Stimulated activated CD8-positive, alpha-beta memory T cell treated with anti-CD3 and anti-CD28 coated beads, Interleukin-15, amount 100 ng/mL, for 1 hour (primary cell): Measurements from ENCODE around the gene FCHO1.
A peak's percentile ranks its signal among the peaks of the same experiment; 100 is the strongest.

ENCODE experiments used
- DNase-seq: peaks from one replicate; pipeline ENCODE4 v3.0.0-alpha.2; 2020; ENCODE audit warnings: low read depth

Gene FCHO1, protein sequence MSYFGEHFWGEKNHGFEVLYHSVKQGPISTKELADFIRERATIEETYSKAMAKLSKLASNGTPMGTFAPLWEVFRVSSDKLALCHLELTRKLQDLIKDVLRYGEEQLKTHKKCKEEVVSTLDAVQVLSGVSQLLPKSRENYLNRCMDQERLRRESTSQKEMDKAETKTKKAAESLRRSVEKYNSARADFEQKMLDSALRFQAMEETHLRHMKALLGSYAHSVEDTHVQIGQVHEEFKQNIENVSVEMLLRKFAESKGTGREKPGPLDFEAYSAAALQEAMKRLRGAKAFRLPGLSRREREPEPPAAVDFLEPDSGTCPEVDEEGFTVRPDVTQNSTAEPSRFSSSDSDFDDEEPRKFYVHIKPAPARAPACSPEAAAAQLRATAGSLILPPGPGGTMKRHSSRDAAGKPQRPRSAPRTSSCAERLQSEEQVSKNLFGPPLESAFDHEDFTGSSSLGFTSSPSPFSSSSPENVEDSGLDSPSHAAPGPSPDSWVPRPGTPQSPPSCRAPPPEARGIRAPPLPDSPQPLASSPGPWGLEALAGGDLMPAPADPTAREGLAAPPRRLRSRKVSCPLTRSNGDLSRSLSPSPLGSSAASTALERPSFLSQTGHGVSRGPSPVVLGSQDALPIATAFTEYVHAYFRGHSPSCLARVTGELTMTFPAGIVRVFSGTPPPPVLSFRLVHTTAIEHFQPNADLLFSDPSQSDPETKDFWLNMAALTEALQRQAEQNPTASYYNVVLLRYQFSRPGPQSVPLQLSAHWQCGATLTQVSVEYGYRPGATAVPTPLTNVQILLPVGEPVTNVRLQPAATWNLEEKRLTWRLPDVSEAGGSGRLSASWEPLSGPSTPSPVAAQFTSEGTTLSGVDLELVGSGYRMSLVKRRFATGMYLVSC

DNA sequence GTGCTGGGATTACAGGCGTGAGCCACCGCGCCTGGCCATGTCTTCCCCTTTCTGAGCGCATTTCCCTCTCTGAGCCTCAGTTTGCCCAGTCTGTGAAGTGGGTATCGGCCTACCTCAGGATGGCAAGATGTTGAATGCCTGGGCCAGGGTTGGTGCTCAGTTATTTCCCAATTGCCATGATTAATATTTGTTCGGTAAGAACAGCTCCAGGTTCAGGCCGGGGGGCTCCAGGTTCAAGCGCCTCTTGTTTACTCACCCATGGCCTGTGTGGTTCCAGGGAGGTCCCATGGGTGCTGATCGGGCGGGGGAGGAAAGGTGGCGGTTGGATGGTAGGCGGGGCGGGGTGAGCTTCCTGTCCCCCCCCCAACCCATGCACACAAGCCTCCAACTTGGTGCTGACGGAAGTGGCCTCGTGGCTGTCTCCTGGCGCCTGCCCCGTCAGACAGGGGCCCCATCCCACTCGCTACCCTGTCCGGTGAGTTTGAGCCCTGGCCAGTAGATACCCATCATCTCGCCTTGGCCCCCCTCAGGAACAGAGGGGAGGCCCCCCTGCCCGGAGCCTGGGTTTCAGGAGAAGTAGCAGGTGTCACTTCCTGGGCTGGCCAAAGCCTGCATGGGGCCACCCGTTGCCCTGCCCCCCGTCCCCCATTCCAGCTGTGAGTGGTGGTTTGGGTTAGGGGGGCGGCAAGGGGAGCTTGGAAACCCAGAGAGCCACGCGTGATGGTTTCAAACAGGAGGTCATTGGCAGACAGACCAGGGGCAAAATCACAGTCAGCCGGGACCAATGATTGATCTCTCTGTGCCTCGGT lies at the start of gene FCHO1:
FCHO1 (plus strand) TSS at position 375 of the 809 bp plus-strand sequence. CDS start 3,688 bp downstream, outside the sequence.
- peak; percentile 78 for DNase-seq

DNA sequence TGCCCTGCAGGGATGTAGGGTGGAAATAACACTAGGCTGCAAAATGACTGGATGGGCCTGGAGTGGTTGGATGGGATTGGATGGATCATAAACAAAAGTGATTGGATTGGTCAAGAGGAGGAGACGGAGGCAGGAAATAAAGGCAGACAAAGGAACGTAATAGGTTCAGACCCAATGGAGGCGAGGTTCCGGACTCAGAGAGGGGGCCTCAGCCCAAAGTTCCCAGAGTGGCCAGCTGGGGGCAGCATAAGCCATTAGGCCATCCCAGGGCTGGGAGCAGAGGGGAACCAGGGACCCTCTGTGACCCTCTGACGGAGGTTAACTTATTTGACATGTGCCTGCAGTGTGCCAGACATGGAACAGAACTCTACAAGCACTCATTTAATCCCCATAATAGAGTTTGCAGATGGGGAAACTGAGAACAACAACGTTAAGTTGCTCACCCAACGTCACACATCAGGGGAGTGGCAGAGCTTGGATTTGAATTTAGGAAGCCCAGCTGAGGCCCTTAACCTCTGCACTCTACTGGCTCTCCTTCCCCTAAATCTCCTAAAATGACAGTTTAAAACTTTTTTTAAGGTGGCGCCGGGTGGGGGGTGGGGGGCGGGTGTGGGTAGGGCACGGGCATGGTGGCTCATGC lies 47.3 kb upstream of the FCHO1 start:
- DNase-seq: peak; percentile 68

DNA sequence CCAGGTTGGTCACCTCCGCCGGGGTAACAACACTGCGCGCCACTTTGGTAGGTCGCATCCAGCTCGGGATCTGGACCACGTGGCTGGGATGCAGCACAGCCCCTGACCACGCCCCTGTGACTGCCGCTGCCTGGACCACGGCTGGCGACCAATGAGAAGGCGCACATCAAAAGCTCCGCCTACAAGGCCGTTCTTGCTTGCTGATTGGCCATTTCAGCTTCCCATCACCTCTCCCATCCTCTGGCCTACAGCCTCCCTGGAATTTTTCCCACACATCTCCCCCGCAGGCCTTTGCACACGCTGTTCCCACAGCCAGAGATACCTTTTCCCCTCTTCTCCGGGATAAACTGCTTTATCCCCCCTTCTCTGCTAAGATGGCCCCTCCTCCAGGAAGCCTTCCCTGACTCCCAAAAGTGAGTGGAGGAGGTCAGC lies 44.5 kb upstream of the FCHO1 start:
- DNase-seq: no peak

DNA sequence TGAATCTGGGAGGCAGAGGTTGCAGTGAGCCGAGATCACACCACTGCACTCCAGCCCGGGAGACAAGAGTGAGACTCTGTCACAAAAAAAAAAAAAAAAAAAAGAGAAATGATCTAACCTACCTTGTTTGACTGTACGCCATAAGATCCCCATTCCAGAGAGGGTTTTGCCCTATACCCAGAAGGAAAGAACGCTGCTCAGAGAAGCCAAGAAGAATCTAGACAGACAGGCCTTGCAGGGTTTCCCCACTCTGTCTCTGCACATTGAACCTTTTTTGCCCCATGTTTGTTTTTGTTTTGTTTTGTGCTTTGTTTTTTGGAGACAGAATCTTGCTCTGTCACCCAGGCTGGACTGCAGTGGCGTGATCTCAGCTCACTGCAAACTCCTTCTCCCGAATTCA lies 39.4 kb upstream of the FCHO1 start:
- DNase-seq: no peak

DNA sequence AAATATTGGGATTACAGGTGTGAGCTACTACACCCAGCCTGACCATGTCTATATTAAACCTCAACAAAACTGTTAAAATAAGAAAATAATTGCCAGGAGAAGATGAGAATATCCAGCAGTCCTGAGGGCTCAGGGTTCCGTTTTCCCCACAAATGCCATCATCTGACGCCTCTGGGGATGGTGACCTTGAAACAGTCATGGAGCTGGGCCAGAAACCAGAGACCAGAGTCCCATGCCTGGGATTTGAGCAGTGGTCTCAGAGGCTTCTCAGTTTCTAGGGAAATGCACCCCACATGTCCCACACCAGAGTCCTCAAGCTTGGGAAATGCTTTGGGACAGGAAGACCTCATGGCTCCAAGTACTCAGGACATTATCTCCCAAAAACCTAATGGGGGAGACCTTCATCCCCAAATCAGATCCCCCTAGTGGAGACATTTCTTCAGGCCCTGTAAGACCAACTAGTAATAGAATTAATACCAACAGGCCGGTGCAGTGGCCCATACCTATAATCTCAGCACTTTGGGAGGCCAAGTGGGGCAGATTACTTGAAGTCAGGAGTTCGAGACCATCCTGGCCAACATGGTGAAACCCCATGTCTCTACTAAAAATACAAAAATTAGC lies 34.9 kb upstream of the FCHO1 start:
- no peak for DNase-seq

DNA sequence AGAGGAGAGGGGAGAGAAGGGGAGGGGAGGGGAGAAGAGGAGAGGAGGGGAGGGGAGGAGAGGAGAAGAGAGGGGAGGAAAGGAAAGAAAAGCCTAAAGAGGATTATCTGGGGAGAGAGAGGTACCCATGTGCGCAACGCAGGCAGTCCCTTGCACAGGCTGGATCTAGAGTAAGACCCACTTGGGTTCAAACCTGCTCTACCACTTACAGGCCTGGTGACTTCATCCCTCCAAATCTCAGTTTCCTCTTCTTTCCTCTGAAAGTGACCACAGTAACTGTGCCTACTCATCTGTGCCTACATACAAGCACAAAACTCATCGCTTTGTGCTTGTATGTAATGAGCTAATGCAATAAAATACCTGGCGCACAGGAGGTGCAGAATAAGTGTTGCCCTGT lies 32.7 kb upstream of the FCHO1 start:
- no peak for DNase-seq

DNA sequence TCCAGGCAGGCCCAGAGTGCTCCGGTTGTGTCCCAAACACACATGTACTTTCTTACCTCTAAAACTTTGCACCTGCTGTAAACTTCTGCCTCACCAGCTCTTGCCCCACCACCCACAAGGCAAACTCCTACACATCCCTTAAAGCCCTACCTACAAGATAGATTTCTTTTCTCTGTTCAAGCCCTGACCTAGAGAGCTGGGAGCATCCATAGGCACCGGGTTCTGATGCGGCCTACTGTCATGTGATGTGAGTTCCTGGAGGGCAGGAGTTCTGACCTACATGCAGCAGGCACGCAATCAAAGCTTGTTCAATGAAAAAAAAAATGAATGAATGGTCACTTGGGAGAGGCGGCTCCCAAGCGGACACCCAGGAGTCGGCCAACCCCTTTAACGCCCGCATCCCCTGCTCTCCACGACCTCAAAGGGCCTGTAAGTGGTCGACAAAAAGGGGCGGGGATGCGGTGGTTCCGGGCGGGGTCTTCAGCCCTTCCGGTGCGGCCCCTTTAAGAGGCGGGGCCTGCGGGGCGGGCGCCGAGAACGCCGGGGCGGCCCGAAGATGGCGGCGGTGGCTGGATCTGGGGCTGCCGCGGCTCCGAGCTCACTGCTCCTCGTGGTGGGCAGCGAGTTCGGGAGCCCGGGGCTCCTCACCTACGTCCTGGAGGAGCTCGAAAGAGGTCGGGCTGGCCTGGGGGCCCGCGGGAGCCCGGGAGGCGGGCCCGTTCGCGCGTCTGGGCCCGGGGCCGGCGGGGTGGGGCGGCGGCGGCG lies 32.1 kb upstream of the FCHO1 start, which contains the start of gene MAP1S:
MAP1S (plus strand) TSS at position 534 of the 765 bp plus-strand sequence; CDS start at position 557, 23 bp downstream.
- DNase-seq: peak; percentile 31

DNA sequence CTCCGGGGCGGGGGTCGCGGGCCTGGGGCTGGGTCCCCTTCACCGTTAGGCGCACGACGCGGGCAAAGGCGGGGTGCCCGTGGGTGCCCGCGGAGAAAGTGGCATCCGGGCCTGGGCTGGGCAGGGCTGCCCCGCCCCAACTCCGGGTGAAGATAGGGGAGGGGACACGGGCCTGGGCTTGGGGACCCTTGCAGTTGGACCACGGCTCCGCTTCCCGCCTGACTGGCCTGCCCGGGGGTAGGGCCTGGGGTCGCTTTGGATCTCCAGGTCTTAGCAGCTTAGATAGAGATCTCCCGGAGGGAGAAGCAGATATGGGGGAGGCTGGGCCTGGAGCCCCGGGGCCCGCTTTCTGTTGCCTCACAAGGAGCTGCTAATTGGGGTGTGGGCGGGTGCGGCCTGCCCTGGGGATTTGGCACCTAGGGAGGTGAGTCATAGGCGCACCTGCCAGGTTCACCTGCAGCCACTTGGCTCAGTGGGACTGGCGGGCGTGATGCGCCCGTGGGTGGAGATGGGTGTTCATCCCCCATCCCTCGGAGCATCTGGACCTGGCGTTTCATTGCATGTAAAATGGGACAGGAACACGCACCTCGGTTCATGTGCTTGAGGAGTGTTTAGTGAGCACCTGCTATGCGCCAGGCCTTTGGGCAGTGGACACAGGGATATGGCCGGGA lies 31.4 kb upstream of the FCHO1 start:
- no peak for DNase-seq

DNA sequence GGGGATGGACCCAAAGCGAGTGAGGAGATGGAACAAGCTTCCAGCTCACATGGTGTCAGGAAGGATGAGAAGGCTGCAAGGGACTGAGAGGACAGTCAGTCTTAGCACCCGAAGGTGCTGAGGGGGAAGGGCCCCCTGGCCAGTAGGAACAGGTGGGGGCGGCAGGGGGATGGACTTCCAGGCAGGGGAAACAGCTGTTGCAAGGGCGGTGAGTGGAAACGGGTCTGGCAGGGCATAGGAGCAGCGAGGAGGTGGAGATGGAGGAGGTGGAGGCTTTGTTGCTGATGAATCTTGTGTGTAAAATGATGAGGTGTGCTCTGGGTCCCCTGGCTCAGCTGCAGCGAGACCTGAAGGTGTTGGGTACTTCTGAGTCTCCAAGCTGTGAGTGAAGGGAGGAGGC lies 30.8 kb upstream of the FCHO1 start:
- no peak for DNase-seq

DNA sequence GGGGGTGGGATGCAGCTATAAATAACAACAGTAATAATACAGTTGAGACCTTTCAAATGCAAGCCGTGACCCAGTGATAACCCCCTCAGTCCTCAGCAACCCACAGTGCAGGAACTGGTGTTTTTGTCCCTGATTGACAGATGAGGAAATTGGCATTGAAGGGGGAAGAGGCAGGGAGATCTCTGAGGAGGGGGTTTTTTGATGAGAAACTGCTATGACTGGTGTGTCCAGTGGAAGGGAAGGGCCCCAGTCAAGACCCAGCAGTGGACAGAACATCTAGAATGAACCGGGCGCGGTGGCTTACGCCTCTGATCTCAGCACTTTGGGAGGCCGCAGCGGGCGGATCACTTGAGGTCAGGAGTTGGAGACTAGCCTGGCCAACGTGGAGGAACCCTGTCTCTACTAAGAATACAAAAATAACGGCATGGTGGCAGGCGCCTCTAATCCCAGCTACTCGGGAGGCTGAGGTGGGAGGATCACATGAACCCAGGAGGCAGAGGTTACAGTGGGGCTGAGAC lies 30.1 kb upstream of the FCHO1 start:
- no peak for DNase-seq

DNA sequence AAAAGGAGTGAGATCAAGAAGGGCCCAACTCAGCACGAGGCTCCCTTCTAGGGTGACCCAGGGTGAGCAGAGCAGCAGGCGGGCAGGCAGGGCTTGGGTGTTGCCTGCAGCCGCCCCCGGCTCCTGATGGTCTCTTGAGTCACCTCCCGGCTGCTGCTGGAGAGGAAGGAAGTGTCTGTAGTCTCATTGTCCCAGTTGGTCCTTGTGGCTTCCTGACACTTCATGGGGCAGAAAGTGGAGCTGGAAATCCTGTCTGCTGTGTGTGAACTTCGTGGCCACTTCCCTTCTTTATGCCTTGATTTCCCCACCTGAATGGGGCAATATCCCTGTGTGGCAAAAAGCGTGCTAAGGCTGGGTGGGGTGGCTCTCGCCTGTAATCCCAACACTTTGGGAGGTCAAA lies 29.5 kb upstream of the FCHO1 start:
- DNase-seq: no peak

DNA sequence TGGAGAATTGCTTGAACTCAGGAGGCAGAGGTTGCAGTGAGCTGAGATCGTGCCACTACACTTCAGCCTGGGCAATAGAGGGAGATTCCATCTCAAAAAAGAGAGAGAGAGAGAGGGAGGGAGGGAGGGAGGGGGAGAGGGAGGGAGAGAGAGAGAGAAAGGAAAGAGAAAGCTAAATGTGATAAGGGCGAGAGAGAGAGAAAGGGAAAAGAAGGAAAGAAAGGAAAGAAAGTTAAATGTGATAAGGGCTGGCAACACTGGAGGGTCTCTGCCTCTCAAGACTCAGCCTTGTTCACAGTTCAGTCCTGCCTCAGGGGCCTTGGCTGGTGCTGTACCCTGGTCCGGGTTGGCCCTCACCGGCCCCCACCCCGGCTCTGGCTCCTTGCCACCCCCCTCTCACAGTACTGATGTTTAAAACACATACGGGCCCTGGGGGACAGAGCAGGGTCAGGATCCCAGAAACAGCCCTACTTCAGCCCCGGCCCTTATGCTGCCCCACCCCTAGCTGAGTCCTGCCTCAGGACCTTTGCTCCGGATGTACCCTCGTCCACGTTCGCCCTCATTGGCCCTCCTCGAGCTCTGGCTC lies 28.5 kb upstream of the FCHO1 start:
- DNase-seq: no peak

DNA sequence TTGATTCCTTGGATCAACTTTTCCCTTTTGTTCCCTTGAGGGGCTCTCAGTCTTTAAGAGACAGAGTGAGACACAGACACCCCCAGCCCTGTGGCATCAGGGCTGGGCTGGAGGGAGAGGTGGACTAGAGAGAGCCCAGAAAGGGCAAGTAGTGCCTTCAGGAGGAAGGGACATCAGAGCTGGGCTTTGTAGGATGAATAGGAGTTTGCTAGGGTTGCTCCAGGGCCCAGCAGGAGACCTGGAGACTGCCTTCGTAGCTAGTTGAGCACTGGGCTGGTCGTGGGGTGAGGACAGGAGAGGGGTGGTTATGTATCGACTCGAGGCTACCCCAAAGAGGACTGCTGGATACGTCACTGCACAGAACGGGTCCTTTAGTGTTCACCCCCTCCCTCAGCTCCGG lies 26.6 kb upstream of the FCHO1 start:
- DNase-seq: no peak

DNA sequence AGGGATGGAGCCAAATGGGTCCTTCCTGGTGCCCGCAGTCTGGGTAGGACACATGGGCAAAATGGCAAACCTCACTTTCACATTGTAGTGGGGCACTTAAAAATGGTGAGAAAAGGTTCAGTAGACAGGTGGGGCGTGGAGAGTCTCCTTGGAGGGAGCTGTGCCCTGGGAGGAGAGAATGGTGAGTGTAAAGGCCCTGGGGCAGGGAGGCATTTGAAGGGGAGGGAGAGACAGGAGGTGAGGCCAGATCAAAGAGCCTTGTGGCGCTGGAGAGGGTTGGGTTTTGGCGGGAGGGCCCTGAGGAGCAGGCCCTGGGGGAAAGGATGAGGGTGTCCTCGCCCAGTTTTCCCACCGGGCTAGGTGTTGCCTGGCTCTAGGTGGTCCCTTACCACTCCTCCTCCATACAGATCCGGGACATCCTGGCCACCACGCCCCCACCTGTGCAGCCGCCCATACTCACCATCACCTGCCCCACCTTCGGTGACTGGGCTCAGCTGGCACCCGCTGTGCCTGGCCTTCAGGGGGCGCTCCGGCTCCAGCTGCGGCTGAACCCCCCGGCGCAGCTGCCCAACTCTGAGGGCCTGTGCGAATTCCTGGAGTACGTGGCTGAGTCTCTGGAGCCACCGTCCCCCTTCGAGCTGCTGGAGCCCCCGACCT lies 25.7 kb upstream of the FCHO1 start:
- no peak for DNase-seq

DNA sequence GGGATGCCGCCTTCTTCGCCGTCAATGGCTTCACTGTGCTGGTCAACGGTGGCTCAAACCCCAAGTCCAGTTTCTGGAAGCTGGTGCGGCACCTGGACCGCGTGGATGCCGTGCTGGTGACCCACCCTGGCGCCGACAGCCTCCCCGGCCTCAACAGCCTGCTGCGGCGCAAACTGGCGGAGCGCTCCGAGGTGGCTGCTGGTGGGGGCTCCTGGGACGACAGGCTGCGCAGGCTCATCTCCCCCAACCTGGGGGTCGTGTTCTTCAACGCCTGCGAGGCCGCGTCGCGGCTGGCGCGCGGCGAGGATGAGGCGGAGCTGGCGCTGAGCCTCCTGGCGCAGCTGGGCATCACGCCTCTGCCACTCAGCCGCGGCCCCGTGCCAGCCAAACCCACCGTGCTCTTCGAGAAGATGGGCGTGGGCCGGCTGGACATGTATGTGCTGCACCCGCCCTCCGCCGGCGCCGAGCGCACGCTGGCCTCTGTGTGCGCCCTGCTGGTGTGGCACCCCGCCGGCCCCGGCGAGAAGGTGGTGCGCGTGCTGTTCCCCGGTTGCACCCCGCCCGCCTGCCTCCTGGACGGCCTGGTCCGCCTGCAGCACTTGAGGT lies 25.0 kb upstream of the FCHO1 start:
- DNase-seq: no peak

DNA sequence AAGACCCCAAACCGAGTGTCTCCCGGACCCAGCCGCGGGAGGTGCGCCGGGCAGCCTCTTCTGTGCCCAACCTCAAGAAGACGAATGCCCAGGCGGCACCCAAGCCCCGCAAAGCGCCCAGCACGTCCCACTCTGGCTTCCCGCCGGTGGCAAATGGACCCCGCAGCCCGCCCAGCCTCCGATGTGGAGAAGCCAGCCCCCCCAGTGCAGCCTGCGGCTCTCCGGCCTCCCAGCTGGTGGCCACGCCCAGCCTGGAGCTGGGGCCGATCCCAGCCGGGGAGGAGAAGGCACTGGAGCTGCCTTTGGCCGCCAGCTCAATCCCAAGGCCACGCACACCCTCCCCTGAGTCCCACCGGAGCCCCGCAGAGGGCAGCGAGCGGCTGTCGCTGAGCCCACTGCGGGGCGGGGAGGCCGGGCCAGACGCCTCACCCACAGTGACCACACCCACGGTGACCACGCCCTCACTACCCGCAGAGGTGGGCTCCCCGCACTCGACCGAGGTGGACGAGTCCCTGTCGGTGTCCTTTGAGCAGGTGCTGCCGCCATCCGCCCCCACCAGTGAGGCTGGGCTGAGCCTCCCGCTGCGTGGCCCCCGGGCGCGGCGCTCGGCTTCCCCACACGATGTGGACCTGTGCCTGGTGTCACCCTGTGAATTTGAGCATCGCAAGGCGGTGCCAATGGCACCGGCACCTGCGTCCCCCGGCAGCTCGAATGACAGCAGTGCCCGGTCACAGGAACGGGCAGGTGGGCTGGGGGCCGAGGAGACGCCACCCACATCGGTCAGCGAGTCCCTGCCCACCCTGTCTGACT lies 24.1 kb upstream of the FCHO1 start:
- DNase-seq: no peak

DNA sequence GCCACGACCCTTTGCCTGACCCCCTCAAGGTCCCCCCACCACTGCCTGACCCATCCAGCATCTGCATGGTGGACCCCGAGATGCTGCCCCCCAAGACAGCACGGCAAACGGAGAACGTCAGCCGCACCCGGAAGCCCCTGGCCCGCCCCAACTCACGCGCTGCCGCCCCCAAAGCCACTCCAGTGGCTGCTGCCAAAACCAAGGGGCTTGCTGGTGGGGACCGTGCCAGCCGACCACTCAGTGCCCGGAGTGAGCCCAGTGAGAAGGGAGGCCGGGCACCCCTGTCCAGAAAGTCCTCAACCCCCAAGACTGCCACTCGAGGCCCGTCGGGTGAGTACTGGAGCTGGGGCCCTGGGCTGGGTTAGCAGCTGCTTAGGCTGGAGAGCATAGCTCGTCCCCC lies 23.4 kb upstream of the FCHO1 start:
- DNase-seq: no peak
